Right atrium auricular region (tissue), 2 donors: ENCODE results near the gene IFNA2. TPM values are rescaled to one million over a fixed set of nuclear protein-coding genes. Genes with fewer than 3 reads are reported as not detected.

Experiments
- DNase-seq: peaks from one replicate; pipeline ENCODE4 v3.0.0-alpha.2; 2019; ENCODE audit warnings: low spot score
- H3K27ac ChIP-seq, 2 donors: fragments of 200-600 bp; sonication (generic); 1 replicate in 1 of 2; 2 replicates in 1 of 2; pipeline ENCODE4 v1.5.1; 2016 to 2019
- H3K27me3 ChIP-seq, 2 donors: fragments of 200-600 bp; sonication (generic); one replicate each; pipeline versions ENCODE4 v1.5.1 to v1.6.0; 2017 to 2019
- H3K36me3 ChIP-seq: fragments of 200-600 bp; sonication (generic); one replicate; pipeline ENCODE4 v1.5.1; 2016
- H3K4me1 ChIP-seq, 2 donors: fragments of 200-600 bp; sonication (generic); one replicate each; pipeline versions ENCODE4 v1.5.1 to v1.6.0; 2017 to 2019
- H3K4me3 ChIP-seq, 2 donors: fragments of 200-600 bp; sonication (generic); 1 replicate in 1 of 2; 2 replicates in 1 of 2; pipeline ENCODE4 v1.5.1; 2017 to 2019; ENCODE audit warnings: mild to moderate bottlenecking in 1 of 2, moderate library complexity in 1 of 2
- H3K9me3 ChIP-seq, 2 donors: fragments of 200-600 bp; sonication (generic); one replicate each; pipeline ENCODE4 v1.5.1; 2019
- total RNA-seq, 2 donors: library from RNA; depleted of rRNA; stranded (reverse); fragments of >200 nt; gene quantifications; one replicate each; pipeline ENCODE4 v1.1.0, GENCODE V29; 2016
- TF ChIP-seq, protein P1 (sequence below), 2 donors: fragments of 200-600 bp; sonication (generic); IDR thresholded peaks; one replicate each; pipeline ENCODE4 v1.5.1; 2019; ENCODE audit warnings: antibody characterized with exemption in 2 of 2

Gene IFNA2
- total RNA-seq, 2 donors from 2014 or later, result not detected

DNA sequence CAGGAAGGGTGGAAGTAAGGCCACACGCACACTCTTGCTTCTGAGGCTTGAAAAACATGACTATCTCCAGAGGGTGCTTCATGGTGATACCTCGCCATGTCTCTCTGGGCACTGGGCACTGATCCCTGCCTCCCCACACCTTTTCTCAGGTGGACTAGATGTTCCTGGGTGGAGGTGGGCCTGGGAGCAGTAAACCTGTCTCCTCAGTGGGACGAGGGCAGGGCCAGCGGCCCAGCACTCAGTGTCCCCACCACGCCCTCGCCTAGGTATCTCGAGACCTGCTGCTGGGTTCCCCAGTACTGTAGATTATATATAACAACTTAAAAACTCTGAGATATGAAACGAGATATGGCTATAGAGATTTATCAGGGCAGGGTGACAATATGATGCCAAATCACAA, 22.9 kb downstream of the IFNA2 start:
- Histone ChIP-seq H3K27ac (no peak overlapping the region), H3K9me3 (no peaks in the 10 kb centered on the region), H3K36me3 (no peaks in the 10 kb centered on the region), H3K4me3 (no peak overlapping the region), H3K27me3 (no peaks in the 10 kb centered on the region), H3K4me1 (no peaks in the 10 kb centered on the region)
- TF ChIP-seq, protein P1, sequence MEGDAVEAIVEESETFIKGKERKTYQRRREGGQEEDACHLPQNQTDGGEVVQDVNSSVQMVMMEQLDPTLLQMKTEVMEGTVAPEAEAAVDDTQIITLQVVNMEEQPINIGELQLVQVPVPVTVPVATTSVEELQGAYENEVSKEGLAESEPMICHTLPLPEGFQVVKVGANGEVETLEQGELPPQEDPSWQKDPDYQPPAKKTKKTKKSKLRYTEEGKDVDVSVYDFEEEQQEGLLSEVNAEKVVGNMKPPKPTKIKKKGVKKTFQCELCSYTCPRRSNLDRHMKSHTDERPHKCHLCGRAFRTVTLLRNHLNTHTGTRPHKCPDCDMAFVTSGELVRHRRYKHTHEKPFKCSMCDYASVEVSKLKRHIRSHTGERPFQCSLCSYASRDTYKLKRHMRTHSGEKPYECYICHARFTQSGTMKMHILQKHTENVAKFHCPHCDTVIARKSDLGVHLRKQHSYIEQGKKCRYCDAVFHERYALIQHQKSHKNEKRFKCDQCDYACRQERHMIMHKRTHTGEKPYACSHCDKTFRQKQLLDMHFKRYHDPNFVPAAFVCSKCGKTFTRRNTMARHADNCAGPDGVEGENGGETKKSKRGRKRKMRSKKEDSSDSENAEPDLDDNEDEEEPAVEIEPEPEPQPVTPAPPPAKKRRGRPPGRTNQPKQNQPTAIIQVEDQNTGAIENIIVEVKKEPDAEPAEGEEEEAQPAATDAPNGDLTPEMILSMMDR (IDR thresholded peaks at IDR 0.05), result no peak
- DNase-seq, result no peak

DNA sequence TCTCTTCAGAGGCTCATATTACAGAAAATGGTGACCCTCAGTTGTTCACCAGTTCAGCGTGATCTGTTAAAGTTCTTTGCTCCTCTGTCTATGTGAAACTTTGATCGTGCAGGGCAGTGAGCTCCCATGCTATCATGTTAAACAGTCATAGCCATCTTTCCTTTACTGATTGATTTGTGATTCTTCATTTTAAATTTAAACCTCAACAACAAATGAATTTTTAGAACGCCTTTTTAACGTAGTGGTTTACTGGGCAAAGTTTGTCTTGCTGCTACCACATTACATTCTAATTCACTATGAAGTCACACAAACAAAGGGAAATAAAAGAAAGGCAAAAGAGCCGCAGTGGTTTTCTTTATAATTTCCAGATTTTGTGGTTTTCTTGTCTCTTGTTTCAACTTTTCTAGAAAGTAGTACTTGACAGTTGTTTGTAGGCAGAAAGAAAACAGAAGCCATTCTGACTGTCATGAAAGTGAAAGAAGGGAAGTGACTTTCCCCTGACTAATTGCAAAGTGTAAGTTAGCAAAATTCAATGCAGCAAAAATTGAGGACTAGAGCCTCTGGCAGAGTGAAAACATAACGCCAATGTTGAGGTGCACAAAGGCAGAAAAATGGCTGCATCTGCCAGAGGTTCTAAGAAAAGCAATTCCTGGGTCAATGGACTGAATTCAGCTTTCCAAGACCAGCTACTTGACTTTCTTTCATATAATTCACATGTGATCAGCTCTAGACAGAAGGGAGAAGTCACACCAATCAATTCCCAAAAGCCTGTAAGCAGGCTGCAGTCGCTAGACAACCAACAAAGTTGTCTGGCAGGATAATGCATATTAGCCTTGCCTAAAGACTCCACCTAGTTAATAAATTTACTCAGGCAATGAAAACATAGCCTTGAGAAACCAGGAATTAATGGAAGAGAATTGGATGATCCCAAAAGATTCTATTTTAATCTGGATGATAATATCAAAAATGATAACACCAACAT, 27.4 kb downstream of the IFNA2 start:
- Histone ChIP-seq H3K4me1 (no peaks in the 10 kb centered on the region), H3K36me3 (no peaks in the 10 kb centered on the region), H3K27ac (no peak overlapping the region), H3K9me3 (no peaks in the 10 kb centered on the region), H3K4me3 (no peak overlapping the region), H3K27me3 (no peaks in the 10 kb centered on the region)
- TF ChIP-seq, protein P1 (IDR thresholded peaks at IDR 0.05), result no peak
- no peak for DNase-seq

DNA sequence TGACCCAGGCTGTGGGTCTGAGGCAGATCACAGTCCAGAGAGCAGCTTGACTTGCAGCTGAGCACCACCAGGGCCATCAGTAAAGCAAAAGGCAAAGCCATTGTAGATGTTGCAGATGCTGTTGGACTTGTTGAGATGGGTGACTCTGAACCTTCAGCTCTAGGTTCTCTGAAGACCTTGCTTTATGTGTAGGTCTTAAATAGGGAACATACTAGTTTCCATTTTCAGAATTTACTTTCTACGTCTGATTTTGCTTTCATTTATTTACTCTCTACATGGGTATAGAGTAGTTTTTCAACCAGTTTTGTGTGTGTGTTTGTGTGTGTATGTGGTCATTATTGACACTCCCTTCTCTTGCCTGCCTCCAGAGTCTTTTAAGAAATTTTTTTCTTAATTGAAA, 34.4 kb downstream of the IFNA2 start, which contains the start of gene IFNA6:
IFNA6 (minus strand) TSS at position 101 of the 400 bp plus-strand sequence; CDS start at position 101, 0 bp downstream.
- H3K27ac ChIP-seq, result no peak within 1 kb of the TSS
- DNase-seq, result no peak
- TF ChIP-seq, protein P1 (IDR thresholded peaks at IDR 0.05), result no peak
- H3K9me3 ChIP-seq, result peaks cover 0 to under 1% of the 10 kb centered on the region in 2 donors
- no peaks in the 10 kb centered on the region for H3K36me3 ChIP-seq
- no peaks in the 10 kb centered on the region for H3K27me3 ChIP-seq
- H3K4me1 ChIP-seq, result no peaks in the 10 kb centered on the region
- no peak within 1 kb of the TSS for H3K4me3 ChIP-seq

DNA sequence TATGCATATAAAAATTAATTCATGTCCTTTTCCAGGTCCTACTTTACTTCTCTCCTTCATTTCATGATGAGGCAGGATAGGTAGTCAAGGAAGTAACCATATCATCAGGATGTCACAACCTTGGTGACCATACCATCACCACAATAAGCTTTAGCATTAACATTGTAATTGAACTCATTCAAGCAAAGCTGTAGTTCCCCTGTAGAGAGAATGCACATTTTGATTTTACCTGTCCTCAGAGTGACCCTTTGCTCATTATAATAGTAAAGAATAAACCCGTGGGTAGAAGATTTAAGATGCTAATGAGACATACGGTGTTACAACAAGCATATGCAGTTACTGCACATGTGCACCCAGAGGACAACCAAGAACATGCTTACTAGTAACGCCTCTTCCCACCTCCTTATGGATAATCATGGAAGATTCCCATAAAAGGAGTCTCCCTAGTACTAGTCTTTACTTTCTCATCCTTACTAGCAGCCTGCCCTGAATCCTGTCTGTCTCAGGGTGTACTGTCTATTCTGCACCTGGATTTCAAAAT, 36.7 kb downstream of the IFNA2 start:
- Histone ChIP-seq H3K36me3 (no peaks in the 10 kb centered on the region), H3K9me3 (peaks cover 0 to 8% of the 10 kb centered on the region in 2 donors), H3K4me1 (no peaks in the 10 kb centered on the region), H3K27ac (no peak overlapping the region), H3K27me3 (no peaks in the 10 kb centered on the region), H3K4me3 (no peak overlapping the region)
- TF ChIP-seq, protein P1 (IDR thresholded peaks at IDR 0.05), result no peak
- DNase-seq, result no peak

DNA sequence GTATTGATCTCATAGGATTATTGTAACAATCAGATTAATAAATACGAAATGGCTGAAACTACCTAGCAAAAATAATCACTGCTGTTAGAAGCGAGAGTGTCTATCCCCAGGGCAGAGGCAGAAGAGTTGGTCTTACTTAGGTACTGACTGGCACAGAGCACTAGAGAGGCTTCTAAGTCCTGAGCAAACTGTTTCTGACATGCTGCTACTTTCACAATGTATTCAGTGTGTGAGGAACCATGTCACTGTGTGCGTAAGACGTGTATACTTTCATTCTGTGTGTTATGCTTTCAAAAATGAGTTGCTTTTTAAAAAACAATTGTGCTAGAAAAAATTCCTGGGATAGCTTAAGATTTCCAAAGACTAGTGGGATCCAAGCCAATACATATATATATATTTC, 44.5 kb downstream of the IFNA2 start:
- no peak for DNase-seq
- H3K4me3 ChIP-seq, result no peak overlapping the region

More for the DNA sequence above, 44.5 kb downstream of the IFNA2 start:
- H3K4me1 ChIP-seq, result no peaks in the 10 kb centered on the region
- TF ChIP-seq, protein P1 (IDR thresholded peaks at IDR 0.05), result no peak
- peaks cover 0 to 7% of the 10 kb centered on the region in 2 donors for H3K9me3 ChIP-seq
- no peak overlapping the region for H3K27ac ChIP-seq
- no peaks in the 10 kb centered on the region for H3K27me3 ChIP-seq
- no peaks in the 10 kb centered on the region for H3K36me3 ChIP-seq
